Keratinocyte (primary cell): ENCODE data around the gene DSCAML1. TPM values are rescaled to one million over a fixed set of nuclear protein-coding genes. Genes with fewer than 3 reads are reported as not detected.

Experiments used
- DNase-seq: peaks from one replicate; pipeline ENCODE4 v3.0.0-alpha.2; 2011; ENCODE audit warnings: low read depth, missing footprints, low spot score
- FAIRE-seq: peaks from 2 replicates; lab custom pipeline; 2011; peaks lifted over from hg19 to GRCh38; lab: Jason Lieb, UNC
- H2AFZ ChIP-seq: 2 replicates; pipeline ENCODE4 v1.6.0; 2012; ENCODE audit warnings: low read length, control low read depth, inconsistent platforms; ENCODE audit not compliant: control insufficient read depth
- H3K27ac ChIP-seq: 2 replicates; pipeline ENCODE4 v1.5.1; 2011; ENCODE audit warnings: low read length; ENCODE audit not compliant: control insufficient read depth, insufficient read depth
- H3K27me3 ChIP-seq: 3 replicates; pipeline ENCODE4 v1.6.0; 2011; ENCODE audit warnings: low read length; ENCODE audit not compliant: control insufficient read depth, insufficient read depth; ENCODE audit errors: extremely low read depth
- H3K36me3 ChIP-seq, 2 experiments: 2 replicates in 1 of 2; 3 replicates in 1 of 2; pipeline ENCODE4 v1.5.1; 2011; ENCODE audit warnings: low read length in 2 of 2, mild to moderate bottlenecking in 1 of 2; ENCODE audit not compliant: control insufficient read depth in 2 of 2, insufficient read depth in 2 of 2; ENCODE audit errors: extremely low read depth in 1 of 2
- H3K4me1 ChIP-seq: 3 replicates; pipeline ENCODE4 v1.5.1; 2011; ENCODE audit warnings: low read length; ENCODE audit not compliant: control insufficient read depth, insufficient read depth; ENCODE audit errors: extremely low read depth
- H3K4me2 ChIP-seq: 3 replicates; pipeline ENCODE4 v1.6.0; 2011; ENCODE audit warnings: low read depth, low read length; ENCODE audit not compliant: control insufficient read depth, insufficient read depth; ENCODE audit errors: extremely low read depth
- H3K4me3 ChIP-seq, 3 experiments: fragments of 200-600 bp in 1 of 3; sonication (generic) in 1 of 3; 2 replicates in 2 of 3; 3 replicates in 1 of 3; pipeline ENCODE4 v1.5.1; 2011 to 2016; ENCODE audit warnings: low read length in 3 of 3, mild to moderate bottlenecking in 3 of 3, control low read depth in 2 of 3, inconsistent platforms in 1 of 3, low read depth in 1 of 3, mixed read lengths in 1 of 3, mixed run types in 1 of 3, moderate library complexity in 1 of 3; ENCODE audit not compliant: control insufficient read depth in 2 of 3, insufficient read depth in 2 of 3; ENCODE audit errors: extremely low read depth in 1 of 3
- H3K79me2 ChIP-seq: 2 replicates; pipeline ENCODE4 v1.6.0; 2012; ENCODE audit warnings: low read length; ENCODE audit not compliant: control insufficient read depth, insufficient read depth
- H3K9ac ChIP-seq: 3 replicates; pipeline ENCODE4 v1.6.0; 2011; ENCODE audit warnings: low read length; ENCODE audit not compliant: control insufficient read depth, insufficient read depth; ENCODE audit errors: extremely low read depth
- H3K9me1 ChIP-seq: 3 replicates; pipeline ENCODE4 v1.6.0; 2011; ENCODE audit warnings: low read length; ENCODE audit not compliant: control insufficient read depth, insufficient read depth; ENCODE audit errors: extremely low read depth
- H3K9me3 ChIP-seq: 2 replicates; pipeline ENCODE4 v1.5.1; 2012; ENCODE audit warnings: low read depth, low read length; ENCODE audit not compliant: control insufficient read depth
- H4K20me1 ChIP-seq: 3 replicates; pipeline ENCODE4 v1.6.0; 2011; ENCODE audit warnings: low read length; ENCODE audit not compliant: control insufficient read depth, insufficient read depth; ENCODE audit errors: extremely low read depth
- EZH2 ChIP-seq: IDR thresholded peaks from one replicate; pipeline ENCODE4 v1.6.1; 2012; ENCODE audit warnings: inconsistent platforms, mild to moderate bottlenecking, low read length, moderate library complexity
- dilution Hi-C: fragments of 300-500 bp; cut with MboI; formaldehyde crosslinking; loops from one replicate; pipeline ENCODE4 v1.7.0; 2020; ENCODE audit warnings: low sequenced_read_pairs; ENCODE audit not compliant: extremely low pct_ligation_motif_present
- polyA plus RNA-seq, 5 experiments: library from polyadenylated mRNA; depleted of rRNA in 3 of 5; stranded (reverse) in 3 of 5; stranded (forward) in 1 of 5; unstranded in 1 of 5; fragments of >200 nt; gene quantifications; 1 replicate in 1 of 5; 2 replicates in 3 of 5; 3 replicates in 1 of 5; pipeline versions ENCODE4 v1.2.1 to v1.2.3, GENCODE V29; 2011 to 2012; ENCODE audit warnings: missing spikeins in 2 of 5, low read depth in 1 of 5, low replicate concordance in 1 of 5
- TF ChIP-seq, protein P1 (sequence below), 3 experiments: IDR thresholded peaks in 1 of 3; conservative IDR thresholded peaks in 1 of 3; optimal IDR thresholded peaks in 1 of 3; 2 replicates in 2 of 3; 3 replicates in 1 of 3; pipeline versions ENCODE3 to v1.5.1; 2011; ENCODE audit warnings: low read length in 3 of 3, mild to moderate bottlenecking in 3 of 3, moderate library complexity in 2 of 3, control low read depth in 1 of 3, inconsistent platforms in 1 of 3; ENCODE audit not compliant: insufficient read depth in 2 of 3; ENCODE audit errors: extremely low read depth in 1 of 3

The DSCAML1 gene
- polyA plus RNA-seq, 1 donor (not counting 4 experiments of a cell fraction or from before 2014, with no cell fraction given) = not detected

- FAIRE-seq = no peak
- H3K9me1 ChIP-seq = no peaks in the 10 kb centered on the region
- no peaks in the 10 kb centered on the region for H3K79me2 ChIP-seq
- dilution Hi-C loops = no loop called here
- H3K4me2 ChIP-seq = no peak overlapping the region
- no peak overlapping the region for H3K4me3 ChIP-seq
- H2AFZ ChIP-seq = no peak overlapping the region
- H3K36me3 ChIP-seq = no peaks in the 10 kb centered on the region
- no peak overlapping the region for H3K27ac ChIP-seq
- no peak overlapping the region for H3K9ac ChIP-seq
- peaks cover 6% of the 10 kb centered on the region for H3K27me3 ChIP-seq
- no peaks in the 10 kb centered on the region for H3K4me1 ChIP-seq
- no peaks in the 10 kb centered on the region for H3K9me3 ChIP-seq
- no peak for TF ChIP-seq EZH2
- TF ChIP-seq, protein P1, sequence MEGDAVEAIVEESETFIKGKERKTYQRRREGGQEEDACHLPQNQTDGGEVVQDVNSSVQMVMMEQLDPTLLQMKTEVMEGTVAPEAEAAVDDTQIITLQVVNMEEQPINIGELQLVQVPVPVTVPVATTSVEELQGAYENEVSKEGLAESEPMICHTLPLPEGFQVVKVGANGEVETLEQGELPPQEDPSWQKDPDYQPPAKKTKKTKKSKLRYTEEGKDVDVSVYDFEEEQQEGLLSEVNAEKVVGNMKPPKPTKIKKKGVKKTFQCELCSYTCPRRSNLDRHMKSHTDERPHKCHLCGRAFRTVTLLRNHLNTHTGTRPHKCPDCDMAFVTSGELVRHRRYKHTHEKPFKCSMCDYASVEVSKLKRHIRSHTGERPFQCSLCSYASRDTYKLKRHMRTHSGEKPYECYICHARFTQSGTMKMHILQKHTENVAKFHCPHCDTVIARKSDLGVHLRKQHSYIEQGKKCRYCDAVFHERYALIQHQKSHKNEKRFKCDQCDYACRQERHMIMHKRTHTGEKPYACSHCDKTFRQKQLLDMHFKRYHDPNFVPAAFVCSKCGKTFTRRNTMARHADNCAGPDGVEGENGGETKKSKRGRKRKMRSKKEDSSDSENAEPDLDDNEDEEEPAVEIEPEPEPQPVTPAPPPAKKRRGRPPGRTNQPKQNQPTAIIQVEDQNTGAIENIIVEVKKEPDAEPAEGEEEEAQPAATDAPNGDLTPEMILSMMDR (optimal IDR thresholded peaks at IDR 0.05 in 1 of 3, IDR thresholded peaks at IDR 0.05 in 1 of 3, conservative IDR thresholded peaks at IDR 0.05 in 1 of 3; ENCODE audit: extremely low read depth in 1 of 3, insufficient read depth in 2 of 3, low read length in 3 of 3) = no peak
- no peak for DNase-seq
- H4K20me1 ChIP-seq = no peaks in the 10 kb centered on the region
Observed at GRCh38 chr11:117734601-117735024, 62.4 kb downstream of the DSCAML1 start.

DNA sequence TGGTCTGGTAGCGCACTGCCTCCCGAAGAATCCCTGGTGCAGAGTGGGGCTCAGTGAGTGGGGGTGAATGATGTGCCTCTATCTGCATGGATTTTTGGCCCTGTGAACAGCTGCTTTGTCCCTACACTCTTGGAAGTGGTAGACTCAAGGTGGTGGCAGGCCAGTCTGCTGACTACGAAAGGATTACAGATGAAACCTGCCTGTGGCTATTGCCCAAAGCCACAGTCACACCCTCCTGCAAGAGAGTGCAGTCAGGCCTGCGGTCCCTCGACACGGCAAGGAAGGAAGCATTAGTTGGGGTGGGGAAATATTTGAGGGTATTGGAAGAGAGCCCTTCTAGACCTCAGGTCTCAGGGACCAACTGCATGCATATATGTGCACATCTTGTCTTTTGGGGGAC, 63.7 kb downstream of the DSCAML1 start:
- Histone ChIP-seq H3K27me3 (no peaks in the 10 kb centered on the region), H3K4me2 (no peak overlapping the region), H3K9me1 (no peaks in the 10 kb centered on the region), H3K9me3 (no peaks in the 10 kb centered on the region), H2AFZ (no peak overlapping the region), H3K4me1 (no peaks in the 10 kb centered on the region), H3K79me2 (no peaks in the 10 kb centered on the region), H3K4me3 (no peak overlapping the region), H3K36me3 (no peaks in the 10 kb centered on the region), H3K9ac (no peak overlapping the region), H3K27ac (no peak overlapping the region), H4K20me1 (no peaks in the 10 kb centered on the region)
- TF ChIP-seq, protein P1 (optimal IDR thresholded peaks at IDR 0.05 in 1 of 3, IDR thresholded peaks at IDR 0.05 in 1 of 3, conservative IDR thresholded peaks at IDR 0.05 in 1 of 3; ENCODE audit: extremely low read depth in 1 of 3, insufficient read depth in 2 of 3, low read length in 3 of 3) = no peak
- no peak for TF ChIP-seq EZH2
- dilution Hi-C loops = no loop called here
- DNase-seq (no peak), FAIRE-seq (no peak)
